Fibroblast of pulmonary artery (primary cell): ENCODE measurements around the gene CCNY.

Experiments
- DNase-seq: peaks from one replicate; pipeline ENCODE4 v3.0.0-alpha.2; 2010; ENCODE audit warnings: low read depth
- H3K4me3 ChIP-seq: replicated peaks from 2 replicates; pipeline ENCODE4 v1.5.1; 2011; ENCODE audit warnings: low read depth, mild to moderate bottlenecking, control low read depth, low read length, moderate library complexity
- CTCF ChIP-seq: IDR thresholded peaks from 2 replicates; pipeline ENCODE4 v1.5.1; 2011; ENCODE audit warnings: mild to moderate bottlenecking, control low read depth, low read length, inconsistent platforms; ENCODE audit errors: missing control alignments

The CCNY gene

GRCh38 chr10:35355971-35356724 lies 19.8 kb downstream of the CCNY start:
- no peak for TF ChIP-seq CTCF
- DNase-seq: no peak
- no peak overlapping the region for H3K4me3 ChIP-seq

GRCh38 chr10:35356725-35357092 lies 20.4 kb downstream of the CCNY start:
- H3K4me3 ChIP-seq: no peak overlapping the region
- no peak for TF ChIP-seq CTCF
- DNase-seq: no peak

GRCh38 chr10:35359056-35359455 lies 22.7 kb downstream of the CCNY start:
- H3K4me3 ChIP-seq: no peak overlapping the region
- no peak for TF ChIP-seq CTCF
- no peak for DNase-seq

- DNase-seq: no peak
- no peak for TF ChIP-seq CTCF
- no peak overlapping the region for H3K4me3 ChIP-seq
Measured at GRCh38 chr10:35359873-35360272, 23.6 kb downstream of the CCNY start.

GRCh38 chr10:35362701-35363350 lies 26.5 kb downstream of the CCNY start:
- DNase-seq: no peak
- no peak overlapping the region for H3K4me3 ChIP-seq
- no peak for TF ChIP-seq CTCF

- DNase-seq: no peak
- no peak overlapping the region for H3K4me3 ChIP-seq
- TF ChIP-seq CTCF: no peak
Measured at GRCh38 chr10:35363587-35363986, 27.3 kb downstream of the CCNY start.

GRCh38 chr10:35364808-35365207 lies 28.5 kb downstream of the CCNY start:
- no peak for TF ChIP-seq CTCF
- no peak overlapping the region for H3K4me3 ChIP-seq
- no peak for DNase-seq
